ENCODE measurements around the gene SNED1. TPM values are rescaled to one million over a fixed set of nuclear protein-coding genes. Genes with fewer than 3 reads are reported as not detected.

Gene SNED1
- polyA plus RNA-seq, 1 donor from 2014 or later = 0.32 TPM

DNA sequence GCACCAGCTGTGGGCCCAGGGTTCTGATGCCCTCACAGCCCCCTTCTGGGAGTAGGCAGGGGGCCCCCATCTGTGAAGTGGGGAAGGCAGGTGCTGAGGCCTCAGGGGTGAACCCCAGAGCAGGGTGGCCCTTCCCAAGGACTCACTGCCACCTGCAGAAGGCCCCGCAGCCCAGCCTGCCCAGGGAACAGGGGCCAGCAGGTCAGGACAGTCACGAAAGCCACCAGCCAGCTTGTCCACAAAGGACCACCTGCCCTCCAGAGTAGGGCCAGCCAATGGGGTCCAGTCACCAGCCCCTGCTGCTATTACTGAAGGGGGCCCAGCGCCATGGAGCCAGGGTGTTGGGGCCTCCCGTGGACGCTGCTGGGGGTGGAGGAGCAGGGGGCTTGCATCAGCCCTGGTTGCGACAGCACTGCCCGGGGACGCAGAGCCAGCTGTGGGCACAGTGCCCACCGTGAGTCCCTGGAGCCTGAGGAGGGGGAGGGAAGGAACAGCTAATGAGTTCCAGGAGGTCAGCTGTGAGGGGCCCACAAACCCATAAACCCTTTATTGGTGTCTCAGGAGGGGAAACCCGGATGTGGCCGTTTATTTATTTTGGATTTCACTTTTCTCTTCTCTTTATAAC is 11.5 kb upstream of the SNED1 start:
- H3F3A ChIP-seq (ENCODE audit: insufficient read depth, low read length, poor library complexity, severe bottlenecking) = no peaks in the 10 kb centered on the region
- no peak overlapping the region for H3K9ac ChIP-seq (ENCODE audit: low read length)
- H3K4me2 ChIP-seq (ENCODE audit: low read length) = no peak overlapping the region
- no peaks in the 10 kb centered on the region for H4K20me1 ChIP-seq (ENCODE audit: insufficient read depth)
- H3K4me3 ChIP-seq (ENCODE audit: low read length) = no peak overlapping the region
- no peaks in the 10 kb centered on the region for H3K36me3 ChIP-seq (ENCODE audit: insufficient read depth, low read length)
- TF ChIP-seq EZH2 (IDR thresholded peaks at IDR 0.05; ENCODE audit: borderline replicate concordance, insufficient read depth, low read length, poor library complexity, severe bottlenecking) (no peak), MXI1 (conservative IDR thresholded peaks at IDR 0.05; ENCODE audit: poor library complexity, severe bottlenecking) (no peak), SMC3 (conservative IDR thresholded peaks at IDR 0.05; ENCODE audit: poor library complexity) (no peak), RAD21 (conservative IDR thresholded peaks at IDR 0.05) (no peak), EP300 (conservative IDR thresholded peaks at IDR 0.05; ENCODE audit: poor library complexity, severe bottlenecking) (no peak), POLR2AphosphoS5 (IDR thresholded peaks at IDR 0.05) (no peak), TAF1 (IDR thresholded peaks at IDR 0.05; ENCODE audit: low read depth) (no peak)
- TF ChIP-seq, protein P1, sequence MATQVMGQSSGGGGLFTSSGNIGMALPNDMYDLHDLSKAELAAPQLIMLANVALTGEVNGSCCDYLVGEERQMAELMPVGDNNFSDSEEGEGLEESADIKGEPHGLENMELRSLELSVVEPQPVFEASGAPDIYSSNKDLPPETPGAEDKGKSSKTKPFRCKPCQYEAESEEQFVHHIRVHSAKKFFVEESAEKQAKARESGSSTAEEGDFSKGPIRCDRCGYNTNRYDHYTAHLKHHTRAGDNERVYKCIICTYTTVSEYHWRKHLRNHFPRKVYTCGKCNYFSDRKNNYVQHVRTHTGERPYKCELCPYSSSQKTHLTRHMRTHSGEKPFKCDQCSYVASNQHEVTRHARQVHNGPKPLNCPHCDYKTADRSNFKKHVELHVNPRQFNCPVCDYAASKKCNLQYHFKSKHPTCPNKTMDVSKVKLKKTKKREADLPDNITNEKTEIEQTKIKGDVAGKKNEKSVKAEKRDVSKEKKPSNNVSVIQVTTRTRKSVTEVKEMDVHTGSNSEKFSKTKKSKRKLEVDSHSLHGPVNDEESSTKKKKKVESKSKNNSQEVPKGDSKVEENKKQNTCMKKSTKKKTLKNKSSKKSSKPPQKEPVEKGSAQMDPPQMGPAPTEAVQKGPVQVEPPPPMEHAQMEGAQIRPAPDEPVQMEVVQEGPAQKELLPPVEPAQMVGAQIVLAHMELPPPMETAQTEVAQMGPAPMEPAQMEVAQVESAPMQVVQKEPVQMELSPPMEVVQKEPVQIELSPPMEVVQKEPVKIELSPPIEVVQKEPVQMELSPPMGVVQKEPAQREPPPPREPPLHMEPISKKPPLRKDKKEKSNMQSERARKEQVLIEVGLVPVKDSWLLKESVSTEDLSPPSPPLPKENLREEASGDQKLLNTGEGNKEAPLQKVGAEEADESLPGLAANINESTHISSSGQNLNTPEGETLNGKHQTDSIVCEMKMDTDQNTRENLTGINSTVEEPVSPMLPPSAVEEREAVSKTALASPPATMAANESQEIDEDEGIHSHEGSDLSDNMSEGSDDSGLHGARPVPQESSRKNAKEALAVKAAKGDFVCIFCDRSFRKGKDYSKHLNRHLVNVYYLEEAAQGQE (IDR thresholded peaks at IDR 0.05; ENCODE audit: borderline replicate concordance) = no peak
- TF ChIP-seq, protein P2, sequence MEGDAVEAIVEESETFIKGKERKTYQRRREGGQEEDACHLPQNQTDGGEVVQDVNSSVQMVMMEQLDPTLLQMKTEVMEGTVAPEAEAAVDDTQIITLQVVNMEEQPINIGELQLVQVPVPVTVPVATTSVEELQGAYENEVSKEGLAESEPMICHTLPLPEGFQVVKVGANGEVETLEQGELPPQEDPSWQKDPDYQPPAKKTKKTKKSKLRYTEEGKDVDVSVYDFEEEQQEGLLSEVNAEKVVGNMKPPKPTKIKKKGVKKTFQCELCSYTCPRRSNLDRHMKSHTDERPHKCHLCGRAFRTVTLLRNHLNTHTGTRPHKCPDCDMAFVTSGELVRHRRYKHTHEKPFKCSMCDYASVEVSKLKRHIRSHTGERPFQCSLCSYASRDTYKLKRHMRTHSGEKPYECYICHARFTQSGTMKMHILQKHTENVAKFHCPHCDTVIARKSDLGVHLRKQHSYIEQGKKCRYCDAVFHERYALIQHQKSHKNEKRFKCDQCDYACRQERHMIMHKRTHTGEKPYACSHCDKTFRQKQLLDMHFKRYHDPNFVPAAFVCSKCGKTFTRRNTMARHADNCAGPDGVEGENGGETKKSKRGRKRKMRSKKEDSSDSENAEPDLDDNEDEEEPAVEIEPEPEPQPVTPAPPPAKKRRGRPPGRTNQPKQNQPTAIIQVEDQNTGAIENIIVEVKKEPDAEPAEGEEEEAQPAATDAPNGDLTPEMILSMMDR (IDR thresholded peaks at IDR 0.05; ENCODE audit: poor library complexity, severe bottlenecking) = no peak
- no peaks in the 10 kb centered on the region for H3K9me3 ChIP-seq (ENCODE audit: low read length)
- H3K27me3 ChIP-seq (ENCODE audit: insufficient read depth, low read depth, low read length) = peaks cover 15% of the 10 kb centered on the region
- no peak overlapping the region for H3K27ac ChIP-seq (ENCODE audit: low read length)
- H2AFZ ChIP-seq (ENCODE audit: low read depth, low read length) = no peak overlapping the region
- H3K79me2 ChIP-seq (replicated peaks; ENCODE audit: insufficient read depth, low read length) = no peaks in the 10 kb centered on the region
- no peaks in the 10 kb centered on the region for H3K9me2 ChIP-seq (ENCODE audit: insufficient read depth, low read length)

DNA sequence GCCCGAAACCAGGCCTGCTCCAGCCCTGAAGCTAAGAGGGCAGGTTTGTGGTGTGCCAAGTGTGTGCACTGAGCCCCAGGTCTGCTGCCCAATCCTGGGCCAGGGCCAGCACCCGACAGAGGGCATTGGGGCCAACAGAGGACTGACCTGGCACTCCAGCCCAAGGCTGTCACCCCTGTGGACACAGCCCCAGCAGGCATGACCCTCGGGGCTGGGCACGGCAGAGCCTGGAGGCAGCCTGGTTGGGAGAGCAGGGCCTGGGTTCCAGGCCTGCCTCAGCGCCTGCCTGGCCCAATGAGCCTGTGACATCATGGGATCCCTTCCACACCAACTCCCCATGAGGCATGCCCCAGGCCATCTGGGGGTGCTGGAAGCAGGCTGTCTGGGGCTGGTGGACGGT is 10.8 kb upstream of the SNED1 start:
- no peaks in the 10 kb centered on the region for H3K79me2 ChIP-seq (replicated peaks; ENCODE audit: insufficient read depth, low read length)
- no peak overlapping the region for H3K4me2 ChIP-seq (ENCODE audit: low read length)
- no peaks in the 10 kb centered on the region for H4K20me1 ChIP-seq (ENCODE audit: insufficient read depth)
- no peaks in the 10 kb centered on the region for H3K9me3 ChIP-seq (ENCODE audit: low read length)
- no peak overlapping the region for H3K4me3 ChIP-seq (ENCODE audit: low read length)
- H3K27me3 ChIP-seq (ENCODE audit: insufficient read depth, low read depth, low read length) = peaks cover 10% of the 10 kb centered on the region
- no peak overlapping the region for H3K9ac ChIP-seq (ENCODE audit: low read length)
- H3K36me3 ChIP-seq (ENCODE audit: insufficient read depth, low read length) = no peaks in the 10 kb centered on the region
- TF ChIP-seq TAF1 (IDR thresholded peaks at IDR 0.05; ENCODE audit: low read depth) (no peak), POLR2AphosphoS5 (IDR thresholded peaks at IDR 0.05) (no peak), EZH2 (IDR thresholded peaks at IDR 0.05; ENCODE audit: borderline replicate concordance, insufficient read depth, low read length, poor library complexity, severe bottlenecking) (no peak), SMC3 (conservative IDR thresholded peaks at IDR 0.05; ENCODE audit: poor library complexity) (no peak), EP300 (conservative IDR thresholded peaks at IDR 0.05; ENCODE audit: poor library complexity, severe bottlenecking) (no peak), MXI1 (conservative IDR thresholded peaks at IDR 0.05; ENCODE audit: poor library complexity, severe bottlenecking) (no peak), RAD21 (conservative IDR thresholded peaks at IDR 0.05) (no peak)
- TF ChIP-seq, protein P1 (IDR thresholded peaks at IDR 0.05; ENCODE audit: borderline replicate concordance) = no peak
- TF ChIP-seq, protein P2 (IDR thresholded peaks at IDR 0.05; ENCODE audit: poor library complexity, severe bottlenecking) = no peak
- H2AFZ ChIP-seq (ENCODE audit: low read depth, low read length) = no peak overlapping the region
- H3K27ac ChIP-seq (ENCODE audit: low read length) = no peak overlapping the region
- no peaks in the 10 kb centered on the region for H3K9me2 ChIP-seq (ENCODE audit: insufficient read depth, low read length)
- no peaks in the 10 kb centered on the region for H3F3A ChIP-seq (ENCODE audit: insufficient read depth, low read length, poor library complexity, severe bottlenecking)

Measured in neural cell (in vitro differentiated cells).